ENCODE results near the gene SEMA3F.

- no peak for TF ChIP-seq CEBPB (IDR thresholded peaks at IDR 0.05)
- TF ChIP-seq MAX (IDR thresholded peaks at IDR 0.05): no peak
- no peak for TF ChIP-seq FOXM1 (IDR thresholded peaks at IDR 0.05; ENCODE audit: borderline replicate concordance, low read depth)
- TF ChIP-seq USF1 (IDR thresholded peaks at IDR 0.05): no peak
- TF ChIP-seq EP300 (IDR thresholded peaks at IDR 0.05; ENCODE audit: borderline replicate concordance): no peak
- no peak for TF ChIP-seq TEAD4 (IDR thresholded peaks at IDR 0.05)
- no peak for TF ChIP-seq TAF1 (IDR thresholded peaks at IDR 0.05; ENCODE audit: low read depth)
- no peak for TF ChIP-seq CREB1 (IDR thresholded peaks at IDR 0.05; ENCODE audit: low read depth)
- no peak for TF ChIP-seq RAD21 (IDR thresholded peaks at IDR 0.05; ENCODE audit: low read depth)
These were observed 62.6 kb downstream of the SEMA3F start for GRCh38 chr3:50217681-50218080.
